ENCODE measurements around the gene QKI. TPM values are rescaled to one million over a fixed set of nuclear protein-coding genes. Genes with fewer than 3 reads are reported as not detected.

Gene QKI
- total and polyA plus RNA-seq, 9 donors, result 44.6 to 151 (median 105) TPM

GRCh38 chr6:163459007-163459406, 44.5 kb downstream of the QKI start:
- H3K9me3 ChIP-seq, result no peaks in the 10 kb centered on the region
- TF ChIP-seq POLR2A (IDR thresholded peaks at IDR 0.05) (no peak), CTCF (IDR thresholded peaks at IDR 0.05) (no peak), EP300 (IDR thresholded peaks at IDR 0.05) (no peak)
- no peaks in the 10 kb centered on the region for H3K36me3 ChIP-seq
- peaks cover 7% of the 10 kb centered on the region for H3K4me1 ChIP-seq (ENCODE audit: insufficient read depth)
- 97 to 98% (median 97%) methylated on average over 2 of the region's 2 CpGs for WGBS, 3 donors
- no peak for DNase-seq
- no peak overlapping the region for H3K27ac ChIP-seq
- H3K27me3 ChIP-seq, result no peaks in the 10 kb centered on the region
- intact Hi-C loops (cut with DNase I), result no loop called here
- H3K4me3 ChIP-seq, result no peak overlapping the region

GRCh38 chr6:163459536-163459935, 45.0 kb downstream of the QKI start:
- intact Hi-C loops (cut with DNase I), result no loop called here
- Histone ChIP-seq H3K27me3 (no peaks in the 10 kb centered on the region), H3K4me3 (no peak overlapping the region), H3K27ac (no peak overlapping the region), H3K9me3 (no peaks in the 10 kb centered on the region), H3K4me1 (ENCODE audit: insufficient read depth) (peaks cover 7% of the 10 kb centered on the region), H3K36me3 (no peaks in the 10 kb centered on the region)
- TF ChIP-seq CTCF (IDR thresholded peaks at IDR 0.05) (no peak), EP300 (IDR thresholded peaks at IDR 0.05) (no peak), POLR2A (IDR thresholded peaks at IDR 0.05) (no peak)
- 55 to 81% (median 69%) methylated on average over 2 of the region's 2 CpGs for WGBS, 3 donors
- DNase-seq, result no peak

- no peak for TF ChIP-seq EP300 (IDR thresholded peaks at IDR 0.05)
- TF ChIP-seq CTCF (IDR thresholded peaks at IDR 0.05), result no peak
- TF ChIP-seq POLR2A (IDR thresholded peaks at IDR 0.05), result no peak
- Histone ChIP-seq H3K27ac (no peak overlapping the region), H3K9me3 (no peaks in the 10 kb centered on the region), H3K4me3 (peak overlapping the region; percentile 9), H3K4me1 (ENCODE audit: insufficient read depth) (peaks cover 7% of the 10 kb centered on the region), H3K36me3 (no peaks in the 10 kb centered on the region), H3K27me3 (no peaks in the 10 kb centered on the region)
- WGBS, 3 donors, result 1 to 20% (median 3%) methylated on average over 5 of the region's 5 CpGs
- no peak for DNase-seq
- intact Hi-C loops (cut with DNase I), result no loop called here
Observed at GRCh38 chr6:163460307-163460782, 45.8 kb downstream of the QKI start.

- no peak overlapping the region for H3K27ac ChIP-seq
- H3K36me3 ChIP-seq, result no peaks in the 10 kb centered on the region
- H3K4me3 ChIP-seq, result no peak overlapping the region
- WGBS, 3 donors, result 83 to 86% (median 85%) methylated on average over 3 of the region's 3 CpGs
- TF ChIP-seq CTCF (IDR thresholded peaks at IDR 0.05) (no peak), POLR2A (IDR thresholded peaks at IDR 0.05) (no peak), EP300 (IDR thresholded peaks at IDR 0.05) (no peak)
- no peaks in the 10 kb centered on the region for H3K9me3 ChIP-seq
- peaks cover 7% of the 10 kb centered on the region for H3K4me1 ChIP-seq (ENCODE audit: insufficient read depth)
- H3K27me3 ChIP-seq, result no peaks in the 10 kb centered on the region
- intact Hi-C loops (cut with DNase I), result no loop called here
- DNase-seq, result no peak
Observed at GRCh38 chr6:163461696-163462095, 47.2 kb downstream of the QKI start.

All from ovary (tissue), 9 donors.